ENCODE results near the gene SHPK. TPM values are rescaled to one million over a fixed set of nuclear protein-coding genes. Genes with fewer than 3 reads are reported as not detected.

The SHPK gene
- total RNA-seq, 1 donor, result 8.3 TPM

GRCh38 chr17:3682033-3682432, 46.0 kb upstream of the SHPK start:
- H3K36me3 ChIP-seq (ENCODE audit: insufficient read depth, low read length), result no peaks in the 10 kb centered on the region
- no peak overlapping the region for H3K4me3 ChIP-seq (ENCODE audit: insufficient read depth, low read length)
- H3K4me2 ChIP-seq (ENCODE audit: insufficient read depth, low read length), result no peak overlapping the region
- no peaks in the 10 kb centered on the region for H3K9me3 ChIP-seq (ENCODE audit: low read depth, low read length)
- no peak for TF ChIP-seq CTCF (IDR thresholded peaks at IDR 0.05; ENCODE audit: extremely low read depth, low read depth, low read length)
- H2AFZ ChIP-seq (ENCODE audit: low read length), result no peak overlapping the region
- peaks cover 2% of the 10 kb centered on the region for H3K4me1 ChIP-seq (ENCODE audit: insufficient read depth, low read length)
- peak; percentile 70 for DNase-seq (ENCODE audit: insufficient read length, low spot score, missing footprints)
- peaks cover 4% of the 10 kb centered on the region for H3K27me3 ChIP-seq (ENCODE audit: insufficient read depth, low read length)
- no peak overlapping the region for H3K27ac ChIP-seq (ENCODE audit: low read depth, low read length)
- no peaks in the 10 kb centered on the region for H3K79me2 ChIP-seq (ENCODE audit: insufficient read depth, low read length)
- no peaks in the 10 kb centered on the region for H4K20me1 ChIP-seq (ENCODE audit: insufficient read depth, low read length)

GRCh38 chr17:3681565-3681964, 45.5 kb upstream of the SHPK start:
- H3K27me3 ChIP-seq (ENCODE audit: insufficient read depth, low read length), result peaks cover 4% of the 10 kb centered on the region
- peaks cover 2% of the 10 kb centered on the region for H3K4me1 ChIP-seq (ENCODE audit: insufficient read depth, low read length)
- DNase-seq (ENCODE audit: insufficient read length, low spot score, missing footprints), result peak; percentile 72
- no peak overlapping the region for H3K4me2 ChIP-seq (ENCODE audit: insufficient read depth, low read length)
- TF ChIP-seq CTCF (IDR thresholded peaks at IDR 0.05; ENCODE audit: extremely low read depth, low read depth, low read length), result no peak
- H2AFZ ChIP-seq (ENCODE audit: low read length), result no peak overlapping the region
- H3K9me3 ChIP-seq (ENCODE audit: low read depth, low read length), result no peaks in the 10 kb centered on the region
- no peak overlapping the region for H3K4me3 ChIP-seq (ENCODE audit: insufficient read depth, low read length)
- no peaks in the 10 kb centered on the region for H4K20me1 ChIP-seq (ENCODE audit: insufficient read depth, low read length)
- no peaks in the 10 kb centered on the region for H3K79me2 ChIP-seq (ENCODE audit: insufficient read depth, low read length)
- H3K27ac ChIP-seq (ENCODE audit: low read depth, low read length), result no peak overlapping the region
- no peaks in the 10 kb centered on the region for H3K36me3 ChIP-seq (ENCODE audit: insufficient read depth, low read length)

GRCh38 chr17:3681057-3681456, 45.0 kb upstream of the SHPK start:
- no peak overlapping the region for H3K27ac ChIP-seq (ENCODE audit: low read depth, low read length)
- peaks cover 2% of the 10 kb centered on the region for H3K4me1 ChIP-seq (ENCODE audit: insufficient read depth, low read length)
- H3K4me2 ChIP-seq (ENCODE audit: insufficient read depth, low read length), result no peak overlapping the region
- no peaks in the 10 kb centered on the region for H3K9me3 ChIP-seq (ENCODE audit: low read depth, low read length)
- peaks cover 4% of the 10 kb centered on the region for H3K27me3 ChIP-seq (ENCODE audit: insufficient read depth, low read length)
- H3K36me3 ChIP-seq (ENCODE audit: insufficient read depth, low read length), result no peaks in the 10 kb centered on the region
- no peaks in the 10 kb centered on the region for H4K20me1 ChIP-seq (ENCODE audit: insufficient read depth, low read length)
- no peak for TF ChIP-seq CTCF (IDR thresholded peaks at IDR 0.05; ENCODE audit: extremely low read depth, low read depth, low read length)
- no peaks in the 10 kb centered on the region for H3K79me2 ChIP-seq (ENCODE audit: insufficient read depth, low read length)
- no peak overlapping the region for H3K4me3 ChIP-seq (ENCODE audit: insufficient read depth, low read length)
- peak; percentile 79 for DNase-seq (ENCODE audit: insufficient read length, low spot score, missing footprints)
- H2AFZ ChIP-seq (ENCODE audit: low read length), result no peak overlapping the region

- H3K9me3 ChIP-seq (ENCODE audit: low read depth, low read length), result no peaks in the 10 kb centered on the region
- H3K36me3 ChIP-seq (ENCODE audit: insufficient read depth, low read length), result no peaks in the 10 kb centered on the region
- H3K4me3 ChIP-seq (ENCODE audit: insufficient read depth, low read length), result no peak overlapping the region
- no peak overlapping the region for H2AFZ ChIP-seq (ENCODE audit: low read length)
- H3K4me2 ChIP-seq (ENCODE audit: insufficient read depth, low read length), result no peak overlapping the region
- TF ChIP-seq CTCF (IDR thresholded peaks at IDR 0.05; ENCODE audit: extremely low read depth, low read depth, low read length), result no peak
- H3K27ac ChIP-seq (ENCODE audit: low read depth, low read length), result no peak overlapping the region
- H3K4me1 ChIP-seq (ENCODE audit: insufficient read depth, low read length), result peaks cover 2% of the 10 kb centered on the region
- H3K79me2 ChIP-seq (ENCODE audit: insufficient read depth, low read length), result no peaks in the 10 kb centered on the region
- peaks cover 4% of the 10 kb centered on the region for H3K27me3 ChIP-seq (ENCODE audit: insufficient read depth, low read length)
- no peaks in the 10 kb centered on the region for H4K20me1 ChIP-seq (ENCODE audit: insufficient read depth, low read length)
- DNase-seq (ENCODE audit: insufficient read length, low spot score, missing footprints), result no peak
Observed at GRCh38 chr17:3679531-3680126, 43.6 kb upstream of the SHPK start.
